Neural cell (in vitro differentiated cells): ENCODE measurements around the gene ARPIN. TPM values are rescaled to one million over a fixed set of nuclear protein-coding genes. Genes with fewer than 3 reads are reported as not detected.
"Not testable (repeated sequence)": the region's sequence is repeated elsewhere in the genome, so short reads cannot be mapped to it uniquely, and the experiment has no call there.

Source experiments
- H2AFZ ChIP-seq: fragments of 200-600, 300-800 bp; sonication (generic), shearing (Covaris generic); 2 replicates; pipeline ENCODE4 v1.6.0; 2014; ENCODE audit warnings: low read depth, mild to moderate bottlenecking, antibody characterized with exemption, low read length, moderate library complexity
- H3F3A ChIP-seq: fragments of 200-600 bp; shearing (Covaris generic); 2 replicates; pipeline ENCODE4 v1.6.1; 2016; ENCODE audit warnings: mild to moderate bottlenecking, moderate library complexity, mixed read lengths, antibody characterized with exemption, low read length; ENCODE audit not compliant: insufficient read depth, poor library complexity, severe bottlenecking
- H3K27ac ChIP-seq: fragments of 200-600, 300-800 bp; sonication (generic), shearing (Covaris generic); 2 replicates; pipeline ENCODE4 v1.5.1; 2014; ENCODE audit warnings: mild to moderate bottlenecking, low read length, moderate library complexity
- H3K27me3 ChIP-seq: fragments of 300-800, 200-600 bp; sonication (generic), shearing (Covaris generic); 2 replicates; pipeline ENCODE4 v1.6.0; 2014; ENCODE audit warnings: mild to moderate bottlenecking, low read depth, low read length, moderate library complexity; ENCODE audit not compliant: insufficient read depth
- H3K36me3 ChIP-seq: fragments of 300-800, 200-600 bp; sonication (generic), shearing (Covaris generic); 2 replicates; pipeline ENCODE4 v1.5.1; 2014; ENCODE audit warnings: mild to moderate bottlenecking, antibody characterized with exemption, low read length, moderate library complexity; ENCODE audit not compliant: insufficient read depth
- H3K4me2 ChIP-seq: fragments of 300-800, 200-600 bp; sonication (generic), shearing (Covaris generic); 2 replicates; pipeline ENCODE4 v1.6.0; 2014; ENCODE audit warnings: mild to moderate bottlenecking, low read length
- H3K4me3 ChIP-seq: fragments of 300-800, 200-600 bp; sonication (generic), shearing (Covaris generic); 2 replicates; pipeline ENCODE4 v1.5.1; 2014; ENCODE audit warnings: mild to moderate bottlenecking, low read length, moderate library complexity
- H3K79me2 ChIP-seq: fragments of 200-600 bp; shearing (Covaris generic); replicated peaks from 2 replicates; pipeline ENCODE4 v1.6.0; 2014; ENCODE audit warnings: mild to moderate bottlenecking, low read length, moderate library complexity; ENCODE audit not compliant: insufficient read depth
- H3K9ac ChIP-seq: fragments of 300-800, 200-600 bp; sonication (generic), shearing (Covaris generic); 2 replicates; pipeline ENCODE4 v1.6.1; 2016; ENCODE audit warnings: mild to moderate bottlenecking, low read length, mixed read lengths
- H3K9me2 ChIP-seq: fragments of 200-600 bp; shearing (Covaris generic); 2 replicates; pipeline ENCODE4 v1.6.1; 2016; ENCODE audit warnings: mild to moderate bottlenecking, low read length, mixed read lengths; ENCODE audit not compliant: insufficient read depth
- H3K9me3 ChIP-seq: fragments of 200-600, 300-800 bp; sonication (generic), shearing (Covaris generic); 2 replicates; pipeline ENCODE4 v1.6.1; 2016; ENCODE audit warnings: mild to moderate bottlenecking, mixed run types, low read length, moderate library complexity, mixed read lengths
- H4K20me1 ChIP-seq: fragments of 200-600 bp; shearing (Covaris generic); 2 replicates; pipeline ENCODE4 v1.6.1; 2016; ENCODE audit warnings: mild to moderate bottlenecking, mixed run types; ENCODE audit not compliant: insufficient read depth
- CTCF ChIP-seq: fragments of 450-650 bp; IDR thresholded peaks from 2 replicates; pipeline ENCODE4 v1.5.1; 2014; ENCODE audit warnings: antibody characterized with exemption, mild to moderate bottlenecking, moderate library complexity; ENCODE audit not compliant: poor library complexity, severe bottlenecking
- EP300 ChIP-seq: fragments of 450-650 bp; conservative IDR thresholded peaks from 2 replicates; pipeline ENCODE4 v1.6.1; 2014; ENCODE audit warnings: antibody characterized with exemption, mild to moderate bottlenecking, moderate library complexity; ENCODE audit not compliant: poor library complexity, severe bottlenecking
- EZH2 ChIP-seq: fragments of 200-600, 300-800 bp; shearing (Covaris generic), sonication (generic); IDR thresholded peaks from 2 replicates; pipeline ENCODE4 v1.6.1; 2014; ENCODE audit warnings: antibody characterized with exemption, low read length, borderline replicate concordance, mild to moderate bottlenecking; ENCODE audit not compliant: insufficient read depth, poor library complexity, severe bottlenecking
- MXI1 ChIP-seq: fragments of 450-650 bp; conservative IDR thresholded peaks from 2 replicates; pipeline ENCODE4 v1.6.1; 2014; ENCODE audit warnings: antibody characterized with exemption, mild to moderate bottlenecking; ENCODE audit not compliant: poor library complexity, severe bottlenecking
- POLR2AphosphoS5 ChIP-seq: IDR thresholded peaks from 2 replicates; pipeline ENCODE4 v1.6.1; 2012
- RAD21 ChIP-seq: fragments of 450-650 bp; conservative IDR thresholded peaks from 2 replicates; pipeline ENCODE4 v1.6.1; 2014; ENCODE audit warnings: antibody characterized with exemption, mild to moderate bottlenecking, moderate library complexity
- REST ChIP-seq: IDR thresholded peaks from 2 replicates; pipeline ENCODE4 v1.6.1; 2012; ENCODE audit warnings: borderline replicate concordance
- SMC3 ChIP-seq: fragments of 450-650 bp; conservative IDR thresholded peaks from 2 replicates; pipeline ENCODE4 v1.6.1; 2014; ENCODE audit warnings: antibody characterized with exemption, mild to moderate bottlenecking, moderate library complexity; ENCODE audit not compliant: poor library complexity
- TAF1 ChIP-seq: IDR thresholded peaks from 2 replicates; pipeline ENCODE4 v1.6.1; 2012; ENCODE audit warnings: low read depth
- polyA minus RNA-seq: library from RNA; depleted of rRNA, polyadenylated mRNA; stranded (reverse); fragments of >200 nt; gene quantifications from 2 replicates; pipeline ENCODE4 v1.2.3, GENCODE V29; 2014
- polyA plus RNA-seq: library from polyadenylated mRNA; depleted of rRNA; stranded (reverse); fragments of >200 nt; gene quantifications from 2 replicates; pipeline ENCODE4 v1.2.3, GENCODE V29; 2014

ARPIN gene
- polyA plus RNA-seq: 2.7 and 3.5 TPM in 2 replicates
- 5.4 and 6.1 TPM in 2 replicates for polyA minus RNA-seq

GRCh38 chr15:89912674-89913396 is at the start of gene ARPIN:
Gene ARPIN (minus strand): TSS chr15:89912952. CDS start chr15:89912835, 117 bp downstream.
- Histone ChIP-seq H3K36me3 (no peaks in the 10 kb centered on the region), H3K4me3 (peak within 1 kb of the TSS; percentile 69), H3K27ac (no peak within 1 kb of the TSS), H4K20me1 (no peaks in the 10 kb centered on the region), H3K4me2 (no peak within 1 kb of the TSS), H3K9me2 (no peaks in the 10 kb centered on the region), H3F3A (no peaks in the 10 kb centered on the region), H2AFZ (peak within 1 kb of the TSS; percentile 67), H3K9ac (peak within 1 kb of the TSS; percentile 54), H3K27me3 (peaks cover 2% of the 10 kb centered on the region), H3K79me2 (no peaks in the 10 kb centered on the region), H3K9me3 (no peaks in the 10 kb centered on the region)
- TF ChIP-seq POLR2AphosphoS5: no peak
- peak; percentile 30 for TF ChIP-seq RAD21
- TF ChIP-seq MXI1: no peak
- TF ChIP-seq EP300: no peak
- TF ChIP-seq CTCF: no peak
- TF ChIP-seq TAF1: no peak
- no peak for TF ChIP-seq EZH2
- TF ChIP-seq SMC3: peak; percentile 8
- TF ChIP-seq REST: peak; percentile 82

GRCh38 chr15:89958107-89958805 is 45.5 kb upstream of the ARPIN start:
- no peaks in the 10 kb centered on the region for H3F3A ChIP-seq
- no peak overlapping the region for H2AFZ ChIP-seq
- no peaks in the 10 kb centered on the region for H3K9me3 ChIP-seq
- H3K4me2 ChIP-seq: no peak overlapping the region
- no peak overlapping the region for H3K9ac ChIP-seq
- H3K4me3 ChIP-seq: no peak overlapping the region
- no peak overlapping the region for H3K27ac ChIP-seq
- H3K27me3 ChIP-seq: no peaks in the 10 kb centered on the region
- H3K79me2 ChIP-seq: no peaks in the 10 kb centered on the region
- no peaks in the 10 kb centered on the region for H3K9me2 ChIP-seq
- TF ChIP-seq RAD21 (no peak), TAF1 (no peak), POLR2AphosphoS5 (no peak), MXI1 (no peak), EP300 (no peak), CTCF (no peak), SMC3 (no peak)
- no peaks in the 10 kb centered on the region for H3K36me3 ChIP-seq
- no peaks in the 10 kb centered on the region for H4K20me1 ChIP-seq

- not testable (repeated sequence) for H3K4me3 ChIP-seq, H3K9ac ChIP-seq, H3K36me3 ChIP-seq, H4K20me1 ChIP-seq, H3K79me2 ChIP-seq, H3K27ac ChIP-seq, H2AFZ ChIP-seq, H3K9me2 ChIP-seq, H3F3A ChIP-seq, H3K9me3 ChIP-seq, H3K27me3 ChIP-seq, H3K4me2 ChIP-seq
Measured at GRCh38 chr15:89955449-89955998, 42.8 kb upstream of the ARPIN start.
